Upper lobe of right lung (tissue), 1 donor: ENCODE data around the gene CDK7. TPM values are rescaled to one million over a fixed set of nuclear protein-coding genes. Genes with fewer than 3 reads are reported as not detected.

Experiments
- ATAC-seq: fragments of 200-7000 bp; cut with Tn5 transposase; one replicate; pipeline ENCODE4 v1.9.1; 2020; ENCODE audit warnings: mild to moderate bottlenecking, moderate library complexity
- DNase-seq: peaks from one replicate; pipeline ENCODE4 v3.0.0-alpha.2; 2020
- H3K27ac ChIP-seq: fragments of 200-600 bp; one replicate; pipeline ENCODE4 v1.8.0; 2022
- H3K27me3 ChIP-seq: fragments of 200-600 bp; one replicate; pipeline ENCODE4 v1.8.0; 2022; ENCODE audit warnings: mild to moderate bottlenecking
- H3K36me3 ChIP-seq: fragments of 200-600 bp; one replicate; pipeline ENCODE4 v1.8.0; 2022
- H3K4me1 ChIP-seq: fragments of 200-600 bp; one replicate; pipeline ENCODE4 v1.8.0; 2022
- H3K4me3 ChIP-seq: fragments of 200-600 bp; one replicate; pipeline ENCODE4 v1.8.0; 2022; ENCODE audit warnings: mild to moderate bottlenecking
- H3K9me3 ChIP-seq: fragments of 200-600 bp; one replicate; pipeline ENCODE4 v1.8.0; 2022
- CTCF ChIP-seq: fragments of 200-600 bp; IDR thresholded peaks from one replicate; pipeline ENCODE4 v1.8.0; 2022; ENCODE audit warnings: antibody characterized with exemption
- intact Hi-C: fragments of 100-400 bp; cut with DNase I; formaldehyde crosslinking; loops from one replicate; pipeline ENCODE4 v1.11.0; 2022
- total RNA-seq: library from RNA; stranded (reverse); fragmentation: NEBNext Ultra II Directional; extraction: Animal tissue kit (Norgen Biotek cat#: 25700); gene quantifications from one replicate; pipeline ENCODE4 v1.2.1, GENCODE V29; 2021
- donor health status: DM: no; HTN: yes; CAD: no; lungs with severe emphysema.

CDK7 gene
- total RNA-seq, 1 donor from 2014 or later: 21.9 TPM

GRCh38 chr5:69293882-69294281 lies 59.2 kb downstream of the CDK7 start:
- Histone ChIP-seq H3K9me3 (no peaks in the 10 kb centered on the region), H3K27ac (no peak overlapping the region), H3K27me3 (no peaks in the 10 kb centered on the region), H3K4me3 (no peak overlapping the region), H3K4me1 (no peaks in the 10 kb centered on the region), H3K36me3 (peaks cover 23% of the 10 kb centered on the region)
- ATAC-seq: no peak
- intact Hi-C loops: no loop called here
- no peak for TF ChIP-seq CTCF
- DNase-seq: no peak

- intact Hi-C loops: no loop called here
- H3K27me3 ChIP-seq: no peaks in the 10 kb centered on the region
- peaks cover 23% of the 10 kb centered on the region for H3K36me3 ChIP-seq
- no peak overlapping the region for H3K27ac ChIP-seq
- TF ChIP-seq CTCF: no peak
- no peaks in the 10 kb centered on the region for H3K4me1 ChIP-seq
- DNase-seq: no peak
- no peaks in the 10 kb centered on the region for H3K9me3 ChIP-seq
- H3K4me3 ChIP-seq: no peak overlapping the region
- ATAC-seq: no peak
These were observed 60.5 kb downstream of the CDK7 start for GRCh38 chr5:69295088-69295754.

GRCh38 chr5:69299625-69300024 lies 64.9 kb downstream of the CDK7 start:
- Histone ChIP-seq H3K9me3 (no peaks in the 10 kb centered on the region), H3K36me3 (peaks cover 2% of the 10 kb centered on the region), H3K4me1 (no peaks in the 10 kb centered on the region), H3K4me3 (no peak overlapping the region), H3K27ac (no peak overlapping the region), H3K27me3 (no peaks in the 10 kb centered on the region)
- ATAC-seq: no peak
- intact Hi-C loops: no loop called here
- TF ChIP-seq CTCF: no peak
- DNase-seq: no peak

- H3K27ac ChIP-seq: no peak overlapping the region
- ATAC-seq: no peak
- no peaks in the 10 kb centered on the region for H3K4me1 ChIP-seq
- no peak for TF ChIP-seq CTCF
- no peaks in the 10 kb centered on the region for H3K27me3 ChIP-seq
- intact Hi-C loops: no loop called here
- no peak overlapping the region for H3K4me3 ChIP-seq
- no peaks in the 10 kb centered on the region for H3K9me3 ChIP-seq
- DNase-seq: no peak
- no peaks in the 10 kb centered on the region for H3K36me3 ChIP-seq
These were observed 66.0 kb downstream of the CDK7 start for GRCh38 chr5:69300537-69301203.

GRCh38 chr5:69305512-69305911 lies 70.8 kb downstream of the CDK7 start:
- intact Hi-C loops: no loop called here
- no peak for TF ChIP-seq CTCF

More at GRCh38 chr5:69305512-69305911, 70.8 kb downstream of the CDK7 start:
- no peak for ATAC-seq
- Histone ChIP-seq H3K4me3 (no peak overlapping the region), H3K4me1 (no peaks in the 10 kb centered on the region), H3K9me3 (no peaks in the 10 kb centered on the region), H3K27me3 (no peaks in the 10 kb centered on the region), H3K36me3 (peaks cover 13% of the 10 kb centered on the region), H3K27ac (no peak overlapping the region)
- DNase-seq: no peak
